GM12891 (cell line): ENCODE results near the gene TRPC4AP. TPM values are rescaled to one million over a fixed set of nuclear protein-coding genes. Genes with fewer than 3 reads are reported as not detected.

Experiments
- DNase-seq: peaks from one replicate; pipeline ENCODE4 v3.0.0; 2011; ENCODE audit warnings: low spot score; ENCODE audit not compliant: insufficient read length
- FAIRE-seq: peaks from 2 replicates; lab custom pipeline; 2011; peaks lifted over from hg19 to GRCh38; lab: Jason Lieb, UNC
- PAX5 ChIP-seq: IDR thresholded peaks from 2 replicates; pipeline ENCODE4 v1.6.1; 2011; ENCODE audit warnings: low read length, moderate library complexity, mild to moderate bottlenecking; ENCODE audit not compliant: insufficient read depth, severe bottlenecking
- POLR2A ChIP-seq: IDR thresholded peaks from 2 replicates; pipeline ENCODE4 v1.6.1; 2011; ENCODE audit warnings: low read depth, low read length, control low read depth
- POLR2AphosphoS5 ChIP-seq: IDR thresholded peaks from 2 replicates; pipeline ENCODE4 v1.6.1; 2011; ENCODE audit warnings: low read depth, low read length, control low read depth
- POU2F2 ChIP-seq: IDR thresholded peaks from 2 replicates; pipeline ENCODE4 v1.6.1; 2011; ENCODE audit warnings: low read depth, mild to moderate bottlenecking, control low read depth, low read length, moderate library complexity
- SPI1 ChIP-seq: IDR thresholded peaks from 2 replicates; pipeline ENCODE4 v1.6.1; 2011; ENCODE audit warnings: low read depth, low read length, control low read depth
- TAF1 ChIP-seq: IDR thresholded peaks from 2 replicates; pipeline ENCODE4 v1.6.1; 2011; ENCODE audit warnings: low read depth, low read length, control low read depth
- polyA plus RNA-seq: library from polyadenylated mRNA; unstranded; fragments of >200 nt; gene quantifications from one replicate; pipeline ENCODE4 v1.2.1, GENCODE V29; 2012; ENCODE audit warnings: low read depth, missing spikeins, inconsistent platforms; ENCODE audit not compliant: missing spikeins

The TRPC4AP gene
- polyA plus RNA-seq: 32.3 TPM

DNA sequence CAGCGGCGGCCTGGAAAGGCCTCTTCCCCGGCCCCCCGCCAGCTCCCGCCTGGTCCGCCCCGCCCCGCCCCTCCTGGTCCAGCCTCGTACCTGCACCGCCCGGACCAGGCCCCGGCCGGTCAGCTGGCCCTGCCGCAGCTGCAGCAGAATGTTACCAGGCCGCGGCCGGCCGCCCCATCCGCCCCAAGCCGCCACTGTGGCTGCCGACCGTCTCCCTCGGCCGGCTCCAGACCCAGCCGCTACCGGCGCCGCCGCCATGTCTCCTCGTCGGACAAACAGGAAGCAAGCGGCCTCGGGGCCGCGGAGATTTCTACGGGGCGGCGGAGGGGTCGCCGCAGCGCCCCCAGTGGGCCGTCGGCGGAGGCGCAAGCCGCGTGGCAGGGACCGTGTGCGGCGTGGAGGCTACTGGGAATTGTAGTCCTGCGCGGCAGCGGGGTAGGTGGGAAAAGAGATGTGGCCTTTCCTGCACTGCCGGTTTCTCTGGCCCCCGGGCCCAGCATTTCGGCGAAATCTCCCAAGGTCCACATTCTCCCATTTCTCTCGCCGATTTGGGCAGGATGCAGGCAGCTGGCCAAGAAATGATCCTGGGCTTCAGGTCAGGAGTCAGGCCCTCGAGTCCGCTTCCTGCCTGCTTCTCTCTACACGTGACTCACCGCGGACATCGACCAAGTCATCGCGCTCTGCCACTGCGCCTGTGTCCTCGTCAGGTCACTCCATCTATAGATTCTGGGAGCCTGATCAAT, at the start of gene TRPC4AP:
TSS of gene TRPC4AP (minus strand) at position 284 of the 743 bp plus-strand sequence. CDS start at position 258, 26 bp downstream.
- DNase-seq (peak; percentile 81), FAIRE-seq (peak; percentile 99)
- no peak for TF ChIP-seq POU2F2
- peak; percentile 43 for TF ChIP-seq PAX5
- peak; percentile 73; the same call in 1 of the 2 replicates for TF ChIP-seq TAF1
- TF ChIP-seq POLR2A: peak; percentile 73
- TF ChIP-seq SPI1: no peak
- TF ChIP-seq POLR2AphosphoS5: peak; percentile 70

- FAIRE-seq: no peak
- no peak for DNase-seq
- TF ChIP-seq SPI1 (no peak), POU2F2 (no peak), TAF1 (no peak), POLR2A (no peak), POLR2AphosphoS5 (no peak), PAX5 (no peak)
These were observed 43.4 kb upstream of the TRPC4AP start for GRCh38 chr20:35135867-35136586.

GRCh38 chr20:35134880-35135279, 42.3 kb upstream of the TRPC4AP start:
- FAIRE-seq: no peak
- DNase-seq: no peak
- TF ChIP-seq SPI1 (no peak), POLR2A (no peak), POU2F2 (no peak), TAF1 (no peak), PAX5 (no peak), POLR2AphosphoS5 (no peak)

- no peak for DNase-seq
These were observed 41.9 kb upstream of the TRPC4AP start for GRCh38 chr20:35134472-35134871.

GRCh38 chr20:35133735-35134134, 41.1 kb upstream of the TRPC4AP start:
- no peak for FAIRE-seq
- DNase-seq: no peak
- TF ChIP-seq TAF1 (no peak), POU2F2 (no peak), POLR2AphosphoS5 (no peak), POLR2A (no peak), PAX5 (no peak), SPI1 (no peak)

More at GRCh38 chr20:35134472-35134871, 41.9 kb upstream of the TRPC4AP start:
- TF ChIP-seq TAF1 (no peak), SPI1 (no peak), POU2F2 (no peak), PAX5 (no peak), POLR2A (no peak), POLR2AphosphoS5 (no peak)
- FAIRE-seq: no peak

DNA sequence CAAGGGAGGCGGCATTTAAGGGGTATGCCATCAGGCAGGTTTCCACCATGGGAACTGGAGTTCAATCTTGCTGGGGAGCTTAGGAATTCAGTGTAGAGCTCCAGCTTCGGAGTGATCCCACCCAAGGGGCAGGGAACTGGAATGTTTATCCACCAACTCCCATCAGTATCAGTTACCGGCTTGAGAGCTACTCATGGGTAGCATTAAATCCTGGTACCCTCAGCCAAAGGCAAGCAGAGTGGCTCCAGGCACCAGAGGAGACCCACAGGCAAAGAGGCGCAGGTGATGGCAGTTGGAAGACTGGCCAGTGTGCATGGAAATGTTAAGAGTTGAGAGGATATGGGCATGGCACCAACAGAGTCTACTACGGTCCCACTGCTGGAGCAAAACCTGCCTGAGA, 40.4 kb upstream of the TRPC4AP start:
- TF ChIP-seq POU2F2: no peak
- TF ChIP-seq TAF1: no peak
- no peak for TF ChIP-seq POLR2A
- no peak for TF ChIP-seq PAX5
- no peak for TF ChIP-seq SPI1
- no peak for TF ChIP-seq POLR2AphosphoS5
- FAIRE-seq (no peak), DNase-seq (no peak)

GRCh38 chr20:35131934-35132333, 39.3 kb upstream of the TRPC4AP start:
- FAIRE-seq (no peak), DNase-seq (no peak)
- TF ChIP-seq POLR2AphosphoS5 (no peak), POLR2A (no peak), TAF1 (no peak), PAX5 (no peak), SPI1 (no peak), POU2F2 (no peak)

DNA sequence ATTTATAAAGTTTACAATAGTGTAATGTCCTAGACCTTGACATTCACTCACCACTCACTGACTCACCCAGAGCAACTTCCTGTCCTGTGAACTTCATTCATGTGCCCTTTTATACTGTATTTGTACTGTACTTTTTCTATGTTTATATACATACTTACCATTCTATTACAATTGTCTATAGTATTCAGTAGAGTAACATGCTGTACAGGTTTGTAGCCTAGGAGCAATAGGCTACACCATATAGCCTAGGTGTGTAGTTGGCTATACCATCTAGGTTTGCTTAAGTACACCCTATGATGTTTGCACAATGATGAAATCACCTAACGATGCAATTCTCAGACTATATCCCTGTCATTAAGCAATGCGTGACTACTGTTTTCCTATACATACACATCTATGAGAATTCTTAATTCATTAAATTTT, 37.1 kb upstream of the TRPC4AP start:
- FAIRE-seq (no peak), DNase-seq (no peak)
- TF ChIP-seq POU2F2: no peak
- no peak for TF ChIP-seq SPI1
- TF ChIP-seq POLR2A: no peak
- TF ChIP-seq TAF1: no peak
- no peak for TF ChIP-seq POLR2AphosphoS5
- TF ChIP-seq PAX5: no peak

DNA sequence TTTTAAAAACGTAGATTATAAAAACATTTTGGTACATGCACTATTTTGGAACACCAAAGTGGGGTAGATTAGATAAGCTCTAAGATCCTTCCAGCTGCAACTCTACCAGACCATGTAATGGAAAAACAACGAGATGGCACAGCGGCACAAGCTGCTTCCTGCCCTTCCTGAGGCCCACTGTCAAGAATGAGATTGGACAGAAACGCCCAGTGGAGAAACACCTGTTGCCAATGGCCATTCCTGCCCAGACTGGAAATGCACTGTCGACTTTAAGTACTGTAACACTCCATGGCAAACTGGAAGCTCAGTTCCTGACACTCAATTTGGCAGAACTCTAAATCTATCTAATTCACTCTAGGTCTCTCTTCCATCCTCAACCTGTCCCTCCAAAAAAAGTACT, 33.1 kb upstream of the TRPC4AP start:
- no peak for TF ChIP-seq POLR2AphosphoS5
- no peak for TF ChIP-seq POU2F2
- TF ChIP-seq PAX5: no peak
- no peak for TF ChIP-seq SPI1
- TF ChIP-seq POLR2A: no peak
- no peak for TF ChIP-seq TAF1
- FAIRE-seq: no peak
- no peak for DNase-seq

DNA sequence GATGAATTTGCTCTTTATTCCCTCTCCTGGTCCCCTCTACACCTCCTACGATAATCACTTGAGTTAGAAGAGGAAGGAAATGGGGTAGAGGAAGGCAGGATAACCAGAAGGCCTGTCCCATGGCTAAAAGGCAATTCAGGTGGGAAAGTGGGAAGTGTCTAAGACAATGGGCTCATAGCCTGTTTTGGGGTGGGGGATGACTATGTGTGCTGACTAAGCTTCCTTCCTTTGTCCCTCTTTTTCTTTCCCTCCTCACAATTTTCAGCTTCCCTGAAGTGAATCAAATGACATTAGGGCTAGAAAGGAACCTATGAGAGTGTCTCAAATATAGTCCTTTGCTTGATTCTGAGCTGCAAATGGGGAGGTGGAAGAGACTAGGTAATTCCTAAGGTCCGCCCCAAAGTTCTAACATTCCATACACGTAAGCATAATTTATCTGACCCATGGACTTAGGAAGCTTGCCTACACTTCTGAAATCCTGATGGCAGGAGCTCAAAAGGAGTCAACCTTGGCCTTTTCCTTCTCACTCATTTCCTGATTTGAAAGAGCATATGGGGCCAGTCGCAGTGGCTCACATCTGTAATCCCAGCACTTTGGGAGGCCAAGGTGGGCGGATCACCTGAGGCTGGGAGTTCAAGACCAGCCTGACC, 30.3 kb upstream of the TRPC4AP start:
- no peak for TF ChIP-seq PAX5
- TF ChIP-seq POLR2AphosphoS5: no peak
- TF ChIP-seq SPI1: no peak
- no peak for TF ChIP-seq POU2F2
- TF ChIP-seq POLR2A: no peak
- no peak for TF ChIP-seq TAF1
- no peak for FAIRE-seq
- DNase-seq: no peak

- no peak for FAIRE-seq
- TF ChIP-seq TAF1: no peak
- TF ChIP-seq SPI1: no peak
- TF ChIP-seq POLR2AphosphoS5: no peak
- TF ChIP-seq PAX5: no peak
- no peak for TF ChIP-seq POU2F2
- no peak for TF ChIP-seq POLR2A
- DNase-seq: no peak
These were observed 28.6 kb upstream of the TRPC4AP start for GRCh38 chr20:35121186-35121585.
